SJSA1 (cell line): ENCODE data around the gene ROGDI. TPM values are rescaled to one million over a fixed set of nuclear protein-coding genes. Genes with fewer than 3 reads are reported as not detected.

Experiments used
- DNase-seq, 2 experiments: peaks; one replicate each; pipeline ENCODE4 v3.0.0-alpha.2; 2015 to 2020; ENCODE audit warnings: low spot score in 2 of 2, low read depth in 1 of 2
- H3K27ac ChIP-seq: fragments of 250-450 bp; sonication (Bioruptor Pico); 2 replicates; pipeline ENCODE4 v1.5.1; 2020; ENCODE audit warnings: mild to moderate bottlenecking, moderate library complexity
- H3K27me3 ChIP-seq: fragments of 250-450 bp; sonication (Bioruptor Pico); replicated peaks from 2 replicates; pipeline ENCODE4 v1.5.1; 2020; ENCODE audit warnings: mild to moderate bottlenecking, moderate library complexity
- H3K36me3 ChIP-seq: fragments of 250-450 bp; sonication (Bioruptor Pico); 2 replicates; pipeline ENCODE4 v1.5.1; 2020; ENCODE audit warnings: mild to moderate bottlenecking
- H3K4me1 ChIP-seq: fragments of 250-450 bp; sonication (Bioruptor Pico); replicated peaks from 2 replicates; pipeline ENCODE4 v1.6.1; 2021; ENCODE audit warnings: mild to moderate bottlenecking
- H3K4me3 ChIP-seq: fragments of 250-450 bp; sonication (Bioruptor Pico); 2 replicates; pipeline ENCODE4 v1.5.1; 2020; ENCODE audit warnings: mild to moderate bottlenecking
- H3K9me3 ChIP-seq: fragments of 250-450 bp; sonication (Bioruptor Pico); replicated peaks from 2 replicates; pipeline ENCODE4 v1.5.1; 2020; ENCODE audit warnings: mild to moderate bottlenecking
- total RNA-seq: library from RNA; depleted of rRNA; stranded (reverse); fragments of >200 nt; shearing (Covaris generic); gene quantifications from 2 replicates; pipeline ENCODE4 v1.2.3, GENCODE V29; 2014; rRNA removed

ROGDI gene
- 9.9 and 15.1 TPM in 2 replicates for total RNA-seq

- no peaks in the 10 kb centered on the region for H3K9me3 ChIP-seq
- peak within 1 kb of the TSS; percentile 87 for H3K4me3 ChIP-seq
- H3K27me3 ChIP-seq = no peaks in the 10 kb centered on the region
- H3K36me3 ChIP-seq = peaks cover 34% of the 10 kb centered on the region
- peaks cover 9% of the 10 kb centered on the region for H3K4me1 ChIP-seq
- 0 out of 2 replicates have a peak within 1 kb of the TSS, but pooled peaks have one; percentile 11 for H3K27ac ChIP-seq
- DNase-seq = peak in 1 of 2 experiments; percentile 52
Observed at GRCh38 chr16:4801962-4802658, at the start of gene ROGDI. Gene ROGDI, minus strand, starts transcription at chr16:4802633. Its CDS starts 62 bp downstream, at chr16:4802571.

- Histone ChIP-seq H3K4me1 (peaks cover 26% of the 10 kb centered on the region), H3K9me3 (no peaks in the 10 kb centered on the region), H3K27me3 (no peaks in the 10 kb centered on the region), H3K4me3 (no peak overlapping the region), H3K36me3 (peaks cover 60% of the 10 kb centered on the region), H3K27ac (no peak overlapping the region)
- DNase-seq = no peak
Observed at GRCh38 chr16:4850211-4850610, 47.8 kb upstream of the ROGDI start.

DNA sequence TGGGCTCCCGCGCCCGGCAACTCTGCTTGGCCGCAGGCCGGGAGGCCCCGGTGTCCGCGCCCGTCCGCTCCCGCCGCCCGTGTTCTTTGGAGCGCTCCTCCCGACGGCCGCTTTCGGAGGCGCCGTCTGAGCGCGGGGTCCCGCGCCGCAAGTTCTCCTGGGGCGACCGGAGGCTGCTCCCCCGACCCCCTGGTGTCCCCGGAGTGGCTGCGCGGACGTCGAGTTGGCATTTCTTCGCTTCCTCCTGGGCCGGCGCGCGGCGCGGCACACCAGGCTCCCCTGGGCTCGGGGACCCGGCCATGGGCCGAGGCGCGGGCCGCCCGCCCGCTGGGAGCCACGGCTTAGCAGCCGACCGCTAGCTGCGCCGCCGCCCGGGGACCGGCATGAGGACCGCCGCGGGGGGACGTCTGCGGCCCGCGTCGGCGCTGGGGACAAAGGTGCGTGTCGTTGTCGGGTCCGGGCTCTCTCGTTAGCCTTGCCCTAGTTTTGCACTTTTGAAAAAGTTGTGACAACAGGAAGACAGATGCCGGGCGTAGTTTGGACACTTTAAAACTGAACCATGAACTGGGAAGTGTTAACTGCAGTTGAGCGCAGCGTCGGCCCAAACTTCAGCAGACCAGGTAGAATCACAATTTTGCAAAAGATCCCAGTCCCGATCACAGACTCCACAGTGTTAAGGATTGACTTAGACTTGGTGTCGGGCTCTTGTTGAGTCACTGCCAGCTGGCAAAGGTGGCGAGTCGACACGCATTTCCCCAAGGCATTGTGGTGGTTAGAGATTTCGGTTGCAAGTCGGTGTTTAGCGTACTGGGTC lies 45.5 kb upstream of the ROGDI start:
- peaks cover 60% of the 10 kb centered on the region for H3K36me3 ChIP-seq
- H3K4me3 ChIP-seq = peak overlapping the region; percentile 90
- H3K27ac ChIP-seq = peak overlapping the region; percentile 81
- peak; percentile 48 to 61 for DNase-seq
- H3K9me3 ChIP-seq = no peaks in the 10 kb centered on the region
- no peaks in the 10 kb centered on the region for H3K27me3 ChIP-seq
- H3K4me1 ChIP-seq = peaks cover 26% of the 10 kb centered on the region

DNA sequence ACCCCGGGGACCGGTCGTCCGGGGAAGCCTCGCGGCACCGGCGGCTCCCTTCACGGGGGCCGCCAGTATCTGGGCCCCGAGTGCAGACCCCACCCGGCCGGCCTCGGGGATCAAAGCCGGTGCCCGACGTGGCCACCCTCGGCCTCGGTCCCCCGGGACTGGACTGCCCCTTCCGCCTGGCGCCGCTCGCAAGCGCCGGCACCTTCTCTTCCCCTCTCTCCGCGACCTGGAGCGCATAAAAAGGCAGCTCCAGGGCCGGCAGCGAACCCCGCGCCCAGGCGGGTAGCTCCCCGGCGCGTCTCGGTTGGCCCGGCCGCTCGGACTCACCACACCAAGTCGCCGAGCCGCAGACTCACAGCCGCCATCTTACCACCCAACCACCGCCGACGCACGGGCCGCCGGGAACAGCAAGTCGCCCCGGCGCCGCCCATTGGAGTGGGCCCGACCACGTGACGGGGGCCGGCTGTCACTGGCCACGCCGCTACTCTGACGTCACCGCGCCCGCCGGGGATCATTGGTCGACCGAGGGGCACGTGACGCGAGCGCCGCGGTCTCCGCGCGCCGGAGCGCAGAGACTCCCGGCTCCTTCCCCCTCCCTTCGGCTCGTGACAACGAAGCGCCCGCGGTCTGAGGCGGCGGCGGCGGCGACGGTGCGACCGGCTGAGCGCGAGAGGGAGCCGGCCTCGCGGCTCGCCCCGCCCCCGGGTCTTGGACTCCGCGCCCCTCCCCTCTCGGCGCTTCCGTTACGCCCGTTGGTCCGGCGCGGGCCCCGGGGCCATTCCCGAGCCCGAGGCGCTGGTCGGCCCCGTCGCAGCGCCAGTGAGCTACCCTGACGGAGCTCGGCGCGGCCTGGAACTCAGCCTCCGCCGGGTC lies 44.7 kb upstream of the ROGDI start, which contains the start of the genes GLYR1 and UBN1:
TSS of gene GLYR1 (minus strand) at position 388 of the 873 bp plus-strand sequence. CDS start at position 365, 23 bp downstream.
TSS of gene UBN1 (plus strand) at position 581 of the 873 bp plus-strand sequence. CDS start 5,437 bp downstream, outside the sequence.
- Histone ChIP-seq H3K9me3 (no peaks in the 10 kb centered on the region), H3K4me3 (peak within 1 kb of the TSS; percentile 90), H3K36me3 (peaks cover 65% of the 10 kb centered on the region), H3K4me1 (peaks cover 21% of the 10 kb centered on the region), H3K27me3 (no peaks in the 10 kb centered on the region), H3K27ac (peak within 1 kb of the TSS; percentile 81)
- DNase-seq = peak; percentile 96 to 99

DNA sequence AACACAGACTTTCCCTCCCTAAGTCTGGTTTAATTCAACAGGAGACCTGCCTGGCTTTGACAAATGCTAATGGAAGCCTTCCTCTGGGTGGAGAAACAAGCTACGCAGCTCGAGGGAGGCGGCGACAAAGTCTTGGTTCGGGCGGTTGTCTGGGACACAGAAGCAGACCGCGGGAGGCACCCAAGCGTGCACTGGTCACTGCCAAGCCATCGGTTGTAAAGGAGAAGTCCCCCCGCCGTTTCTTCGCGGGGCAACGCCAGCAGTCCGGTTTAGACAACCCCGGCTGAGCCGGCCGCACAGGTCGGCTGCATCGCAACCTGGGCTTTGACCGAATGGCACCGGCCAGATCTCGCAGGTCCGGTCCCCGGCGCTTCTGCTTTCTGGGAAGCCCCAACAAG lies 44.1 kb upstream of the ROGDI start:
- Histone ChIP-seq H3K9me3 (no peaks in the 10 kb centered on the region), H3K27me3 (no peaks in the 10 kb centered on the region), H3K27ac (peak overlapping the region; percentile 81), H3K36me3 (peaks cover 72% of the 10 kb centered on the region), H3K4me3 (peak overlapping the region; percentile 90), H3K4me1 (peaks cover 19% of the 10 kb centered on the region)
- DNase-seq = peak; percentile 67 to 69

- Histone ChIP-seq H3K4me3 (no peak overlapping the region), H3K36me3 (peaks cover 91% of the 10 kb centered on the region), H3K27ac (no peak overlapping the region), H3K4me1 (peaks cover 5% of the 10 kb centered on the region), H3K27me3 (no peaks in the 10 kb centered on the region), H3K9me3 (no peaks in the 10 kb centered on the region)
- no peak for DNase-seq
Observed at GRCh38 chr16:4840984-4841383, 38.6 kb upstream of the ROGDI start.

- H3K36me3 ChIP-seq = peaks cover 91% of the 10 kb centered on the region
- no peaks in the 10 kb centered on the region for H3K9me3 ChIP-seq
- H3K27ac ChIP-seq = no peak overlapping the region
- H3K4me3 ChIP-seq = no peak overlapping the region
- no peaks in the 10 kb centered on the region for H3K27me3 ChIP-seq
- no peaks in the 10 kb centered on the region for H3K4me1 ChIP-seq
- DNase-seq = no peak
Observed at GRCh38 chr16:4839942-4840341, 37.5 kb upstream of the ROGDI start.

DNA sequence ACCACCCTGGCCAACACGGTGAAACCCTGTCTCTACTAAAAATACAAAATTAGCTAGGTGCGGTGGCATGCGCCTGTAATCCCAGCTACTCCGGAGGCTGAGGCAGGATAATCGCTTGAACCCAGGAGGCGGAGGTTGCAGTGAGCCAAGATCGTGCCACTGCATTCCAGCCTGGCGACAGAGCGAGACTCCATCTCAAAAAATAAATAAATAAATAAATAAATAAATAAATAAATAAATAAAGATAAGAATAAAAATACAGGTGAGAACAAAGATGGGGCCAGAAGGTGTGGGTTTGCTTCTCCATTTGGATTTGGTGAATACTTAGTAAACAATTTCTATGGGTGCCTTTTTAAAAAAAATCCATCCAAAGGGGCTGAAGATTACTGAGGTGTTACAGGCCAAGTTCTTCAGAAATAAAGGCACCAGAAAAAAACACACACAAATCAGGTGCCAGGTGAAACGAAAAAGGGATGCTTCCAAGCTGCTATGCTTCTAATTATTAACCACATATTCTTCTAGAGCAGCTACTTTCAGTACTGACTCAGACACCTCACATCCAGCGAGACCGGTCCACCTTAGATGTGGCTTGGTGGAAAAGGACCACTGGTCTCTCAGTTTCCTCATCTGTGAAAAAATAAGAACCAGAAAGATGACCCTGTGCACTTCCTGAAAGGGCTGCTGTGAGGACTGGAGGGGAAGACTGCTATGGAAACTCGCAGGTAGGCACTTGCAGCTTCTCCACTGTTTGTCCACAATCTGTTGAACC lies 35.5 kb upstream of the ROGDI start:
- no peaks in the 10 kb centered on the region for H3K9me3 ChIP-seq
- H3K36me3 ChIP-seq = peaks cover 91% of the 10 kb centered on the region
- H3K4me3 ChIP-seq = no peak overlapping the region
- no peaks in the 10 kb centered on the region for H3K27me3 ChIP-seq
- no peak overlapping the region for H3K27ac ChIP-seq
- H3K4me1 ChIP-seq = no peaks in the 10 kb centered on the region
- no peak for DNase-seq

GRCh38 chr16:4836727-4837126 lies 34.3 kb upstream of the ROGDI start:
- H3K27me3 ChIP-seq = no peaks in the 10 kb centered on the region
- H3K9me3 ChIP-seq = no peaks in the 10 kb centered on the region
- peaks cover 91% of the 10 kb centered on the region for H3K36me3 ChIP-seq
- H3K27ac ChIP-seq = no peak overlapping the region
- H3K4me3 ChIP-seq = no peak overlapping the region
- no peak for DNase-seq
- H3K4me1 ChIP-seq = no peaks in the 10 kb centered on the region

GRCh38 chr16:4833584-4833983 lies 31.2 kb upstream of the ROGDI start:
- H3K27me3 ChIP-seq = no peaks in the 10 kb centered on the region
- H3K9me3 ChIP-seq = no peaks in the 10 kb centered on the region
- DNase-seq = no peak
- peaks cover 91% of the 10 kb centered on the region for H3K36me3 ChIP-seq
- no peak overlapping the region for H3K27ac ChIP-seq
- H3K4me1 ChIP-seq = no peaks in the 10 kb centered on the region
- H3K4me3 ChIP-seq = no peak overlapping the region

DNA sequence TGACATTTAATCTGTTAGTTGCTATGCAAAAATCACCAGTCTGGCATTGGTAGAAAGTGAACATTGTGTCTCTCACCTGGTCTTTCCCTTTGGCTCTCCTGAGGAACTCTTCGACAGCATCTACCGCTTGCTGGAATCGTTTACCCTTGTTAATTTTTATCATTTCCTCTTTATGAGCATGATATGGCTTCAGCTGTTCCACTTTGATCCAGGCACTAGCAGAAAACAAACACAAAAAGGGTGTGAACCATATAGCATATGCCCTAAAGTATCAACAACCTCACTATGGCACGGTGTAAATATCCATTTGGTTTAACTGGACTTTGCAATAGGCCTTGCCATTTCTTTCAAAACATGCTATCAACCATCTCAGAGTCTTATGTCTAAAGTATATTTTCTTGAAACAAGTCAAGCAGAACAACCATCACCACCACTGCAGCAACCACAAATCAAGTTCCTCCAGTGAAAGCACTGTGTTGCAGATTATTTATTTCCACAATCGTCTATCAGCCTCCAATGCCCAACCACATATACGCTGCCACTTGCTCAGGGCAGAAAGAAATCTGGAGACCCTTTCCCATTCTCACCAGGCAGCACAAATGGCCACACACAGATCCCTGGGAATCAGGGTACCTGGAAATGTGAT lies 30.4 kb upstream of the ROGDI start:
- Histone ChIP-seq H3K27me3 (no peaks in the 10 kb centered on the region), H3K36me3 (peaks cover 90% of the 10 kb centered on the region)
- DNase-seq = no peak

GRCh38 chr16:4831616-4832015 lies 29.2 kb upstream of the ROGDI start:
- Histone ChIP-seq H3K9me3 (no peaks in the 10 kb centered on the region), H3K4me3 (no peak overlapping the region), H3K27ac (no peak overlapping the region), H3K36me3 (peaks cover 96% of the 10 kb centered on the region), H3K27me3 (no peaks in the 10 kb centered on the region), H3K4me1 (no peaks in the 10 kb centered on the region)
- DNase-seq = no peak

More for the DNA sequence above, 30.4 kb upstream of the ROGDI start:
- Histone ChIP-seq H3K9me3 (no peaks in the 10 kb centered on the region), H3K27ac (no peak overlapping the region), H3K4me3 (no peak overlapping the region), H3K4me1 (no peaks in the 10 kb centered on the region)
